Muscle layer of colon (tissue), 2 donors: ENCODE data around the gene DELE1.

ENCODE experiments used
- H3K27ac ChIP-seq: one replicate; pipeline ENCODE4 v1.7.0; 2013; ENCODE audit warnings: low read depth, mild to moderate bottlenecking, low read length, moderate library complexity
- H3K27me3 ChIP-seq, 2 donors: one replicate each; pipeline ENCODE4 v1.7.0; 2013; ENCODE audit warnings: low read length in 2 of 2, mild to moderate bottlenecking in 2 of 2; ENCODE audit not compliant: insufficient read depth in 2 of 2, control insufficient read depth in 1 of 2
- H3K36me3 ChIP-seq: one replicate; pipeline ENCODE4 v1.7.0; 2013; ENCODE audit warnings: mild to moderate bottlenecking, low read length; ENCODE audit not compliant: insufficient read depth
- H3K4me1 ChIP-seq: one replicate; pipeline ENCODE4 v1.7.0; 2013; ENCODE audit warnings: mild to moderate bottlenecking, low read length; ENCODE audit not compliant: insufficient read depth
- H3K4me3 ChIP-seq, 2 donors: one replicate each; pipeline ENCODE4 v1.7.0; 2013; ENCODE audit warnings: low read length in 2 of 2, low read depth in 1 of 2, mild to moderate bottlenecking in 1 of 2, moderate library complexity in 1 of 2
- H3K9ac ChIP-seq: one replicate; pipeline ENCODE4 v1.7.0; 2013; ENCODE audit warnings: low read length
- H3K9me3 ChIP-seq: one replicate; pipeline ENCODE4 v1.7.0; 2013; ENCODE audit warnings: mild to moderate bottlenecking, low read length
- donor health status: abdominal sarcoma.
- donor health status: Adenocarcinoma of cecum.

Gene DELE1, protein sequence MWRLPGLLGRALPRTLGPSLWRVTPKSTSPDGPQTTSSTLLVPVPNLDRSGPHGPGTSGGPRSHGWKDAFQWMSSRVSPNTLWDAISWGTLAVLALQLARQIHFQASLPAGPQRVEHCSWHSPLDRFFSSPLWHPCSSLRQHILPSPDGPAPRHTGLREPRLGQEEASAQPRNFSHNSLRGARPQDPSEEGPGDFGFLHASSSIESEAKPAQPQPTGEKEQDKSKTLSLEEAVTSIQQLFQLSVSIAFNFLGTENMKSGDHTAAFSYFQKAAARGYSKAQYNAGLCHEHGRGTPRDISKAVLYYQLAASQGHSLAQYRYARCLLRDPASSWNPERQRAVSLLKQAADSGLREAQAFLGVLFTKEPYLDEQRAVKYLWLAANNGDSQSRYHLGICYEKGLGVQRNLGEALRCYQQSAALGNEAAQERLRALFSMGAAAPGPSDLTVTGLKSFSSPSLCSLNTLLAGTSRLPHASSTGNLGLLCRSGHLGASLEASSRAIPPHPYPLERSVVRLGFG

DNA sequence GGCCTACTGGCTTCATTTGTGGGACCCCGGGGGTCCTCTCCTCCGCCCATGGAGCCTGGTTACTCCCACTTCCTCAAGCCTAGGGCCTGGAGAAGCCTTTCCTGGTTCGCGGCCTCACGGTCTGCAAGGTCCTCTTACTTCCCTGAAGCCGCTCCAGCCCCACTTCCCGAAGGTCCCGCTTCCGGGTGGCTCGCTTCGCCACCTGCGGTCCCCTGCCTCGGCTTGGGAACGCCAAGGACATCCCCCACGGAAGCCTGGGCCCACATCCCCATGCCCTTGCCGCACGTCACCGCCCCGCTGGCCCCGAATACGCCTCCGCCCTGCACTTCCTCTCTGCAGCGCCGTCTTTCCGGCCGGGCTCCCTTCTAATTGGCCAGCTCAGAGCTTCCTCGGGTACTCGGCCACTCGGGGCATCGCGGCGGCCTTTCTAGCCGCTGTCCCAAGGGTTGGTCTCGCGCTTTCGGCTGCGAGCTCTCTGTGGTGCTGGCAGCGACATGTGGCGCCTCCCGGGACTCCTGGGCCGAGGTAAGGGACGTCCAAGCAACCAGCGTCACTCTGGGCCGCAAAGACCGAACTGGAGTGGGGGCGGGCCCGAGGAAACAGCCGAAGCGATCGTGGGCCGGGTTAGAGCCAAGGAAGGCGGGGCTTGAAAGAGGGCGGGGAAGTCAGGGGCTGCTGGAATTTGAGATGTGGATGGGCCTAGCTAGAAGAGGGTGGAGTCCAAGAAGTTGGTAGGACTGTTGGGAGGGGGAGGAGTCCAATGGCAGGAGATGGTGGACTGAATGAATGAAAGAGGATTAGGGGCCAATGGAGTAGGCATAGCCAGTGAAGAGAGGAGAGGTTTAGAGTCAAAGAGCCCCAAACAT, at the start of gene DELE1:
DELE1 (plus strand) TSS at position 424 of the 866 bp plus-strand sequence; CDS start at position 495, 71 bp downstream.
- peak within 1 kb of the TSS; percentile 98 for H3K27ac ChIP-seq

DNA sequence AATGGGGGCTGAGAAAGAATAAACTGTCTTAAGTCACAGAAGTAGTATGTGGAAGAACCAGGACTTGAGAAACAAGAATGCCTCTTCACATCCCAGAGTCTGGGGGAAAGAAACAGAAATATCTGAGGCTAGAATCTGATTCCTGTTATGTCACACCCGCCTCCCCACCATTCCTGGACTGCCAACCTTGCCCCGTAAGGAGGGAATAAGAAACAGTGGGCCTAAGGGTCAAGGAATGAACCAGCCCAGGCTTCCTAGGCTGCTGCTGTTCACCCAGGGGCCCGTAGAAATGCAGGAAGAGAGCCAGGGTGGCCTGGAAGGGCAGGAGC, 49.8 kb upstream of the DELE1 start:
- peaks cover 18% of the 10 kb centered on the region for H3K4me1 ChIP-seq
- H3K9me3 ChIP-seq, result no peaks in the 10 kb centered on the region
- H3K9ac ChIP-seq, result no peak overlapping the region
- H3K27me3 ChIP-seq, result peaks cover 33 to 45% of the 10 kb centered on the region in 2 donors
- H3K36me3 ChIP-seq, result no peaks in the 10 kb centered on the region
- H3K4me3 ChIP-seq, result no peak overlapping the region
- no peak overlapping the region for H3K27ac ChIP-seq

More for the DNA sequence above, at the start of gene DELE1:
- H3K9me3 ChIP-seq, result no peaks in the 10 kb centered on the region
- peak within 1 kb of the TSS; percentile 97 for H3K4me3 ChIP-seq
- no peaks in the 10 kb centered on the region for H3K27me3 ChIP-seq
- H3K4me1 ChIP-seq, result peaks cover 14% of the 10 kb centered on the region
- peaks cover 32% of the 10 kb centered on the region for H3K36me3 ChIP-seq
- H3K9ac ChIP-seq, result peak within 1 kb of the TSS; percentile 98

DNA sequence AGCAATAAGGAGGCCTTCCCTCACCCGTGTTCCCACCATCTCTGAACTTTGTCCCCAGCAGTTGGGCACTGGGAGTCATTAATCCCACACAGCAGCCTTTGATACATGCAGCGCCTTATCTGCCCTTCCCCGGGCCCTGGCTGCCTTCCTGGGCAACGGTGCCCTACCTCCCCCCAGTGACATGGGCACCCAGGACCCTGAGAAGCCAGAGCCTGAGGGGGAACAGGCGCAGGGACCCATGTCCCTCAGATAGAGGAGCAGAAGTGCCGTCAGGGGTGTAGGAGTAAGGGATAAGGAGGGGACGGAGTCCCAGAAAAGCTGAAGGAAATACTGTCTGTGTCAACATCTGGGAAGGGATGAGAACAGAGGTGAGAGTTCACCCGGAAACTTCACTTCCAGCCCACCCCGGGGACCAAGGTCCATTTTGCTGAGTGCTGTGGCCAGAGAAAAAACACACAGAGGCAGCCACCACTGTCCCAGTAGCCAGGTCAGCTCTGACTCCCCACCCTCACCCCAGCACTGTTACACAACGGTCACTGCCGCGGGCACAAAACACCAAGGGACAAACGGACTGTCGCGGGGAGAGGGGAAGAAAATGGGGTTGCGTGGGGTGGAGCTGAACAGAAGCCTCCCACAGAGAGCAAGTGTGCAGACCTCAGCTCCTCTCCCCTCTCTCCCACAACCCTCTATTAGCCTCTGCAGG, 49.3 kb upstream of the DELE1 start:
- Histone ChIP-seq H3K27me3 (peaks cover 33 to 45% of the 10 kb centered on the region in 2 donors), H3K4me1 (peaks cover 18% of the 10 kb centered on the region), H3K27ac (no peak overlapping the region), H3K9me3 (no peaks in the 10 kb centered on the region), H3K9ac (no peak overlapping the region), H3K36me3 (no peaks in the 10 kb centered on the region), H3K4me3 (no peak overlapping the region)

GRCh38 chr5:141875022-141875740, 48.5 kb upstream of the DELE1 start:
- no peaks in the 10 kb centered on the region for H3K36me3 ChIP-seq
- H3K9ac ChIP-seq, result no peak overlapping the region
- no peaks in the 10 kb centered on the region for H3K9me3 ChIP-seq
- H3K4me3 ChIP-seq, result peak overlapping the region in 1 of 2 donors; percentile 43
- peaks cover 18% of the 10 kb centered on the region for H3K4me1 ChIP-seq
- no peak overlapping the region for H3K27ac ChIP-seq
- peaks cover 33 to 45% of the 10 kb centered on the region in 2 donors for H3K27me3 ChIP-seq

GRCh38 chr5:141875795-141876627, 47.7 kb upstream of the DELE1 start:
- Histone ChIP-seq H3K27ac (no peak overlapping the region), H3K9me3 (no peaks in the 10 kb centered on the region), H3K4me1 (peaks cover 18% of the 10 kb centered on the region), H3K27me3 (peaks cover 33 to 40% of the 10 kb centered on the region in 2 donors), H3K9ac (no peak overlapping the region), H3K36me3 (no peaks in the 10 kb centered on the region), H3K4me3 (peak overlapping the region; percentile 41 to 43)

- Histone ChIP-seq H3K9ac (no peak overlapping the region), H3K4me3 (peak overlapping the region; percentile 41 to 43), H3K9me3 (no peaks in the 10 kb centered on the region), H3K4me1 (peaks cover 18% of the 10 kb centered on the region), H3K27ac (no peak overlapping the region), H3K27me3 (peaks cover 33 to 36% of the 10 kb centered on the region in 2 donors), H3K36me3 (no peaks in the 10 kb centered on the region)
These were observed 46.9 kb upstream of the DELE1 start for GRCh38 chr5:141876628-141877355.

DNA sequence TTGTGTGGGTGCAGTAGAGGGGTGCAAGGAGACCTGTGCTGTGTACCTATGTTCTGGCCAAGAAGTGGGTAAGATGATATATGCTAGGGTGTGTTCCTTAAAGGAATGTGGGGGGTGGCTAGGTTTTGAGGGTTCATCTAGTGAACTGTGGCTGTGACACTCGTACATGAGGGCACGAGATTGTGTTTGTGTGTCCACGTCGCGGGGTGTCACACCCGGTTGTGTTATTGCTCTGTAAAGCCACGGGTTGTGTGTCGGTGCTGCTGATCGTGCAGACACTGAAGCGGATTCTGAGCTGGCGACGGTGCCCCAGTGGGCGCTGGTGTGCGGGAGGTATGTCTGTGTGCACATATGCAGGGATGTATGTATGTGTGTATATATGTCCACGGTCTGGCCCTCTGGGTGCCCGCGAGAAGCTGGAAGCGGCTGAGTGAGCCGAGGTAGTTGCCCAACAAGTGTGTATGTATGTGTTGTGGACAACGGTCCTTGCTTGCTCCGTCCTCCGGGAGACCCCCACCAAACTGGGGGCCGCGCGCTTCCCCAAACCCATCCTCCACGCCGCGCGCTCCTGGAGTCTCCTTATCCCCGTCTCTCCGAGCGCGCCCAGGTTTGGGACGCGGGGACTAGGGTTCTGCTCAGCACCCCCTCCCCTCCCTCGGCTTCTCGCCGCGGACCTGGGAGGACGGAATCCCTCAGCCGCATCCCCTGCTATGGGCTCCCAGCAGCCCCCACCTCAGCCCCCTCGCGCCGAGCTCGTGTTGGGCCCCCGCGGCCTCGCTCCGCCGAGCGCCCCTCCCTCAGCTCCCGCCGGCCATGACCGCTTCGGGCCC, 46.1 kb upstream of the DELE1 start:
- Histone ChIP-seq H3K27me3 (peaks cover 41 to 44% of the 10 kb centered on the region in 2 donors), H3K27ac (no peak overlapping the region)

DNA sequence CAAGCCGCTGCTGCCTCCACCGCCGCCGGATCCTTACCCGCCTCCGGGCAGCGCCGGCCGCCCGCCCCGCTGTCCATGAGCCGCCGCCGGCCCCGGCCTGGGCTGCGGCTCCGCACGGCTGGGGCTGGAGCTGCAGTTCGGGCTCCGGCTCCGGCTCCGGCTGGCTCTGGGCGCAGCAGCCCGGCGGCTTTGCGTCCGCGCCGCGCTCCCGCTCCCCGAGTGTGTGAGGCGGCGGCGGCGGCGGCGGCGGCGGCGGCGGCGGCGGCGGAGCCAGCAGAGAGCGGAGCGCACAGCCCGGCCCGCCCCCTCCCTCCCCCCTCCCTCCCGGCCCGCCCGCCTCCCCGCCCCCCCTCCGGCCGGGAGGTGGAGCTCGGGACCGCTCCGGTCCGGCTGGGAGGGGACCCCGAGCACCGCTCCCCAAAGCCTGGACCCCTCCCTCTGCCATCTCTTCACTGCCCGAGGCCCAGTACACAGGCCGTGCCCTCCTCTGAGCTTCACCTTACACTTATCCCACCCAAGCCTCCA, 45.4 kb upstream of the DELE1 start, which contains the start of gene PCDH1:
PCDH1 (minus strand) TSS at position 225 of the 525 bp plus-strand sequence; CDS start at position 77, 148 bp downstream.
- Histone ChIP-seq H3K27me3 (peaks cover 48 to 50% of the 10 kb centered on the region in 2 donors), H3K9ac (peak within 1 kb of the TSS; percentile 45), H3K4me1 (peaks cover 18% of the 10 kb centered on the region)

More for the DNA sequence above, 46.1 kb upstream of the DELE1 start:
- no peaks in the 10 kb centered on the region for H3K36me3 ChIP-seq
- peak overlapping the region; percentile 43 for H3K4me3 ChIP-seq
- no peaks in the 10 kb centered on the region for H3K9me3 ChIP-seq
- H3K4me1 ChIP-seq, result peaks cover 18% of the 10 kb centered on the region
- H3K9ac ChIP-seq, result no peak overlapping the region

More for the DNA sequence above, 45.4 kb upstream of the DELE1 start, which contains the start of gene PCDH1:
- H3K36me3 ChIP-seq, result no peaks in the 10 kb centered on the region
- H3K4me3 ChIP-seq, result peak within 1 kb of the TSS; percentile 51 to 82
- H3K27ac ChIP-seq, result peak within 1 kb of the TSS; percentile 55
- H3K9me3 ChIP-seq, result no peaks in the 10 kb centered on the region
